TTC549 (cell line): ENCODE data around the gene TRPV2.

Source experiments
- FAIRE-seq: peaks from 2 replicates; lab custom pipeline; 2012; peaks lifted over from hg19 to GRCh38; lab: Jason Lieb, UNC

Gene TRPV2

DNA sequence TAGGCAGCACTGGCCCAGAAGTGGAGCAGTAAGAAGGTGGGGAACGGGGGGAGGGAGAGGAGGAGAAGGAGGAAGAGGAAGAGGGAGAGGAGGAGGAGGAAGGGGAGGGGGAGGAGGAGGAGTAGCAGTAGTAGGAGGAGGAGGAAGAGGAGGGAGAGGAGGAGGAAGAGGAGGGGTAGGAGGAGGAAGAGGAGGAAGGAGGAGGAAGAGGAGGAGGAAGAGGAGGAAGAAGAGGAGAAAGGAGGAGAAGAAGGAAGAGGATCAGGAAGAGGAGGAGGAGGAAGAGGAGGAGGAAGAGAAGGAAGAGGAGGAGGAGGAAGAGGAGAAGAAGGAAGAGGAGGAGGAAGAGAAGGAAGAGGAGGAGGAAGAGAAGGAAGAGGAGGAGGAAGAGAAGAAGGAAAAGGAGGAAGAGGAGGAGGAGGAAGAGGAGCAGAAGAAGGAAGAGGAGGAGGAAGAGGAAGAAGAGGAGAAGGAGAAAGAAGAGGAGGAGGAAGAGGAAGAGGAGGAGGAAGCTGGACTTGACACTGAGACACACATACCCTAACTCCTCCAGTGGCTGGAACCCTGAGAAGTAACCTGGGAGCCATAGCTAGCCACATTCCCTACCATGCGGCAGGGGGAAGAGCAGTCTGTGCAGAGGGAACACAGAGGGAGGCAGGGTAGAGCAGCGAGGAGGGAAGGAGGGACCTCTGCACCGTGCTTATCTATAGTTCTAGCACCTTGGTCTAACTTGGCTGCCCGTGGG, 40.8 kb downstream of the TRPV2 start:
- no peak for FAIRE-seq

DNA sequence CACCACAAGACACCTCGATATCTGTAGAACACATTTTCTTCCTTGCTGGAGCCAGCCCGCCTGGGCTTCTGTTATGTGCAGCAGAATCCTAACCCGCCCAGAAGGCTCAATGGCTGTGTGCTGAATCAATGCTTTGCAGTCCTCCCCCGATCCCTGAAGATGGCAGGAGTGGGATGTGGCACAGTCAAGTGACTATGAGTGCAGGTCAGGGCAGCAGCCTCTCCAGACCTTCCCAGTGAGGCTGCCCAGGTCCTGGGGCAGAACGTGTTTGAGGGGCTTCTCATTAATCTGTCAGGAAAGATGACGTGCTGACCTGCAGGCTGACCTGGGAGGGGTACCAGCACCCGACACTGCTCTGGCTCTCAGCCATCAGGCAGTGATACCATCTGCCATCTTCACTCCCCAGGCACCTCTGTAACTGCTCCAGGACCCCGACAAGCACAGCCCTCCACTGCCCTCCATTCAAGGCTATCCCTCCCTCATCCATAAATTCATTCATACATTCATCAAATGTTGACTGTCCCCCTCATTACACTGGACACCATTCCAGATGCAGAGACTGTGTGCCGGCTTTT, 41.5 kb downstream of the TRPV2 start:
- no peak for FAIRE-seq

DNA sequence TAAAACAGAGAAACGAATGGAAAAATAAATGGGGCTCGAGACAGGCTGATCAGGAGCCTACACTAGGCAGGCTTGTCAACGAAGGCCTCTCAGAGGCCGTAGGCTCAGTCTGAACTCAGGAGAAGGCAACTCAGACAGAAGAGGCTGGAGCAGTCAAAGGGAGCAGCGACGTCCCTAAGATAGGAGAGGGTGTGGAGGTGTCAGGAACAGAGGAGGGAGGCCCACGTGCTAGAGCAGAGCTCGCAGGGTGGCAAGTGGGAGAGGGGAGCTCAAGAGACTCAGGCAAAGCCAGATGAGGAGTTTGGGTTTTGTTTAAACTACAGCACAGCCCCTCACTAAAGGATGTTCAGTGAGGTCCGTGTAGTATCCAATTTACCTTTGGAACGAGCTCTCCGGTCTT, 43.9 kb downstream of the TRPV2 start:
- FAIRE-seq, result no peak

DNA sequence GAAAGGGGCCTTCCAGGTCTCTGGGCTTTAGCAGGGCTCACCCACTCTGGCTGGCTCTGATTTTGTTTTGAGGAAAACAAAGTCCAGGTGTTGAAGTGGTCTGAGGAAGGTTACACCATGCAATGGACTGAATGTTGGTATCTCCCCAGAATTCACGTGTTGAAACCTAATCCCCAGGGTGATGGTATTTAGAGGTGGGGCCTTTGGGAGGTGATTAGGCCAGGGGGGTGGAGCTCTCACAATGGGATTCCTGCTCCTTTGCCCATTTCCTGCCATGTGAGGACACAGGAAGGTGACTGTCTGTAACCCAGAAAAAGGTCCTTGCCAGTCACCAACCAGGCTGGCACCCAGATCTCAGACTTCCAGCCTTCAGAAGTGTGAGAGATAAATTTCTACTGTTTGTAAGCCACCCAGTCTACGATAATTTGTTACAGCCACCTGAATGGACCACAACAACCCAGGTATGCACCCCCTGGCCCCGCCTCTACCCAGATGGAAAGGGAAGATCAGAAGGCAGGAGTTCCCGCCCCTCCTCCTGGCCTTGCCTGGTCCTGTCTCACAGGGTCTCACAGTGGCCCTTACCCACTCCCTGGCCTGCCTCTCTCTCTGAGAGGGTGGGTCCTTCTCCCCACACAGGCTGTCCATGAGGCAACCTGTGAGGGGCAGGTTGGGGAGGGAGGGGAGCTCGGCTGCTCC, 44.6 kb downstream of the TRPV2 start:
- no peak for FAIRE-seq

DNA sequence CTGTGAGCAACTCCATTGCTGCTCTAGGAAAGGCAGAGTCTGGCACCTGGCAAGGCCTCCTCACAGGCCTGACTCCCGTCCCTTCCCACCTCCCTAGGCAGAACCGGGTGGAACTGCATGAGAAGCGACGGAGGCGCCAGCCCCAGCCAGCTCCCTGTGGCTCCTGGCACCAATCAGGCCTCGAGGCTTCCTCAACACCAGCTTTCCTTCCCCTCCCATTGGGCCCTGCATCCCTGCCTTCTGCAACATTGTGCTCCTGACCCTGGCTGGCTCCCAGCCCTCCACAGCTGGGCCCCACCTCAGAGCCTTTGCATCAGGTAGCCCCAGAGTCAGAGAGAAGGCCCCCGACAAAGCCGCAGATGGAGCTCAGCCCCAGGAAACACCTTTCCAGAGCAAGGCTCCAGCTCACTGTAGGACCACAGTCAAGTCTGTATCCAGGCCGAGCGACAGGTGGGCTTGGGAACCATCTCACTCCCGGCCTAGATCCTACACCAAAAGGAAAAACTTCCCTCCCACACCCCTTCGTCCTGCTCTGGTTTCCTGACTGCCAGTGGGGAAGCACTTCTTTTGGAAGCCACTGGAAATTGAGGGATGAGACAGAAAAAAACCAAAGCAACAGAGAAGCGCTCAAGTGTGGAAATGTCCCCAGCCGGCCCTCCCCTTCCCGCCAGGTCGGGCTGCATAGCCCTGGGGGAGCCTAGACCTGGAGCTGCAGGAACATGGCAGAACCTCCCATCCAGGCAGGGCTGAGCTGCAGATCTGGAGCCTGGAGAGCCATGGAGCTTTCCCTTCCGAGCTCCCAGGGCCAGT, 45.6 kb downstream of the TRPV2 start:
- no peak for FAIRE-seq

DNA sequence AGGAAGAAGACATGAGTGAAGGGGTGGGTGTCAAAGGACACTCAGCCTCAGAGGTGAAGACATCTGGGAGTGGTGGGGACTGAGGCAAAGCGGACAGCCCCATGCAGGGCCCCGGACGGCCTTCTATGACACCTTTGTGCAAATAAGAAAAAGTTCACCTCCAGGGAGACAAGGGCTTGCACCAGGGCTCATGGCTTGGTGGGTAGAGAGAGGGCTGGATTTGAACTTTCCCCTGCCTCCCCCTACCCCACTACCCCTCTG, 46.2 kb downstream of the TRPV2 start:
- FAIRE-seq, result no peak

DNA sequence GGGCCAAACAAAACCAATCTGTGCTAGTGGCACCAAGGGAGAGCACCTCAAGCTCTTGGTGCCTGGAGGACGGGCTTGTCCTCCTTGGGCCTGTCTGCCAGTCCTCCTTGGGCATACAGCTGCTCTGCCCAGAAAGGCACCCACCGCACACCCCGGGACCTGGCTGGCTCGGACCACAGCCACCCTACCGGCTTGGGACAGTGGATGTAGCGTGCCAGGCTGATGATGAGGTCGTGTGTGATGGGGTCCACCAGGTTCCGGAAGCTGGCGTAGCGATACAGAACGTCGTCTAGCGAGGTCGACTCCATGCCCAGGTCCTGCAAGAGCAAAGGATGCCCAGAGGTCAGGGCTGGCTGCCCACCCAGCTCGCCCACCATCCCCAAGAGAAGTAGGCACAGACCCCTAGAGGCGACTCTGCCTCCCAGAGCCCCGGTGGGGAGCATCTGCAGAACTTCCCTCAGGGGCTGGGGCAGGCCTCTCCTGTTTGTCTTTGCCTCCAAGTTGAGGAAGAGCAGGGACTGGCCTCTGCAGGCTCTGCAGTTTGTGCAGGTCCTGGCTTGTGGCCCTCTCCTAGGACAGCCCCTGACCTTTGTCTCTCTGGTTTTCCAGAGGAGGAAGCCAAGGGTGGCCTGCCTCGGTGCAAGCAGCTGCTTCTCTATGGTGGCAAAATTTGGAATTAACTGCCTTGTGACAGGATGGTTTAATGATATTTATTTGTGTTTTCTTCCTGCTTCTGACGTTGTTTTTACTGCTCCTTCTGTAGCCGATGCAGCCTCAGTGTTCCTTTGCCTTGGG, 46.9 kb downstream of the TRPV2 start:
- no peak for FAIRE-seq

DNA sequence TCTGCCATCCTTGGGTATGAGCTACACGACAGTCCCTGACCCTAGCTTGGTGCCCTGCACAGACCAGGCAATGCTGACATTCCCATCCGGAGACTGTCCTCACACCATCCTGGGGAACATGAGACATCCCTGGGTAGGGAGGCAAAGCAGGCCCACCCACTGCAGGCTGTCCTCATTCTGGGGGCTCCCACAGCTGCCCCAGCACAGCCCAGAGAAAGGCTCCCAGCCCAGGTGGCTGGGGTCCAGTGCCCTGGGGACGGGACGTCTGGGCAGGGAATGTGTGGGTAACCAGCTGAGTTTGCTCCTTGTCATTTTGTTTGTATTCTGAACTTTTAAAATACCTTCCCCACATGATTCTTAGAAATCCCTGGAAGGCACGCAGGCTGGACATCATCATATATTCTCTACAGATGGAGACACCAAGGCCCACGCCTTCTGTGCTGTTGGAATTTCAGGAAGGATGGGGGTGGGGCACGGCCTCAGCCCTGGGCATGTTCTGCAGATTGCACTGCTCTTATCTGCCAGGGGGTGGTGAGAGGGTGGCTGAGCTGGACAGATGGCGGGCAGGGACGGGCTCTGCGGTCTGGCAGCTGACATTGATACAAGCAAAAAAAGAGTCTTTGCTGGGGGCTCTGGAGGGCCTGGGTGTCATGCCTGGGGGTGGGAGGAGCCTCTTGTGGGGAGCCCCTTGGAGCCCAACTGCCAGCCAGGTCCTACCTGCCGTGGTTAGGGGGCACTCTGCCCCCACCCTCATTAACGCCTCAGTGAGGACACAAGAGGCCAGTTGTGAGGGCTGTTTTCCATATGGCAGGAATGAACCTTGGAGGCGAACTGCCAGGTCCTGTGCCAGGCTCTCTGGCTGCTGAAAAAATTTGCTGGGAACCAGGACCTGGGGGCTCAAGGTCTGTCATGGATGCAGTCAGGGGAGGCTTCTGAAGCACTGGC, 48.3 kb downstream of the TRPV2 start:
- no peak for FAIRE-seq

DNA sequence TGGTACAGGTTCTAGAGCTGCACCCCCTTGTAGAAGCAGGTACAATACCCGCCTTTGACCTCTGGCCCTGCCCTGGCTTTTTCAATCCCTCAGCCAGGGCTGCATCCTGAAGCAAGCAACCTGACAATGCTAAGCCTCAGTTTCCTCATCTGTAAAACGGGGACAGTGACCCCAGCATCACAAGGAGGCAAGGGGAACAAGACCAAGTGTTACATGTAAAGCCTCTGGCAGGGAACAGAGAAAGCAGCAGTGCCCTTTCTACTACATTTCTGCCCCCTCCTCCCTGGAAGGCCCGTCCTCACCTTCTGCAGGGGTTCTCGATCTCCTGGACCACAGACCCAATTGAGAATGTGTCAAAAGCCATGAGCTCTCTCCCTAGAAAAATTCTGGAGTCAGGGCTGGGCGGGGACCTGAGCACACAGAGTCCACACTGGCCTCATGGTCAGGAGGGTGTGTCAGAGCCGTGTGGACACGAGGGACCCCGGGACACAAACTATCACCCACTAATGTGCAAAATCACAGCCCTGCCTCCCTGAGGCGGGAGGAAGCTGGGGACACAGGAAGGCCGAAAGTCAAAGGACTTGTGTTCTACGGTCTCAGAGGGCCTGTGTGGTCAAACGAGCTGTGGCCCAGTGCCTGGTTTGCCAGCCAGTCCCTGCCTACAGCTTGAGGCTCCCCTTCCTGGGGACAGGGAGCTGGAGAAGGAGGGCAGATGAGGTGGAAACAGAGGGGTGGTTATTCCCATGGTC, 49.1 kb downstream of the TRPV2 start:
- no peak for FAIRE-seq

DNA sequence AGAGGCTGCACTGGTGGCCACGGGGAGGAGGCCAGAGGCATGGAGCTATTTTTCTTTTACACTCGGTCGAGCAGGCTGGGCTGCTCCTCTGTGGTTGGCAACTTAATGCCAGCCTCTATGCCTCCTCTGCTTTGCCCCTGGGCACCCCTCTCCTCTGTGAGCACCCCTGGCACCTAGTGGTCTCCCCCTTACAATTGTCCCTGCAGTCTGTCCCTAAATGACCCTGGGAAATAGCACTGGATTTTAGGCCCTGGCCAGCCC, 49.6 kb downstream of the TRPV2 start:
- FAIRE-seq, result no peak

DNA sequence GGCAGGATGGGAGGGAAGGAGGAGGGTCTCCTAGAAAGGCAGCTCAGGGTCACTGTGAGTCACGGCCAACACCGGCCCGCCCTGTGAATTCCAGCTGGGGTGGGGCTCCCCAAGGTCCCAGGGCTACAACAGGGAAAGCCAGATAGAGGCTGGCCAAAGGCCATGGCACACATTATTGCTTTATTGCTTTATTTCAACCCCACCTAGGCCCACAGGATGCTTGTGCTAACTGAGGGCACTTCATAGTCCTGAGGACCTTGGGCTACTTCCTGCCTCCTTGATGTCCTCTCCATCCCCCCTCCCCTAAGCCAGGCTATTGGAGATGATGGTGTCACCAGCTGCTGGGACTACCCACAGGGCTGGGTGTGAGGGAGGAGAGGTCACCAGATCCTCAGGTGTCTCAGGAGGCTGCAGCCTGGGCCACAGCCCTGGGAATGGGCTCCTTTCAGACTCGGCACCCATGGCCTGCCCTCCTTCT, 50.5 kb downstream of the TRPV2 start:
- no peak for FAIRE-seq

DNA sequence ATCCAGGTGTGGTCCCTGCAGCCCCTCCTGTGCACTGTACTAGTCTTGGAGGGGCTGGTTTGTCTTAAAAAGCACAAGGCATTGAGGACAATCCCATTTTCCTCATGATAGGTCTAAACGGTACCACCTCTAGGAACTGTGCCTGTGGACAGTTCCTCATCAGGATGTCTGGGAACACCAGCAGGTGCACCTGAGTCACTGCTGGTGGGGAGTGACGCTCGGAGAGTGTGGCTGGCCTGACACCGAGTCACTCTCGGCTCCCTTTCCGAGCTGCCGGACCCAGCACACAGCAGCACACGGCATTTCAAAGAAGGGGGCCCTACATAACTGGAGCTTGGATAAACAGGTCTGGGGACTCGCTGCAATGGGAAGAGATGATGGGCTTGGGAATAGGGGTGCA, 51.0 kb downstream of the TRPV2 start:
- FAIRE-seq, result no peak

DNA sequence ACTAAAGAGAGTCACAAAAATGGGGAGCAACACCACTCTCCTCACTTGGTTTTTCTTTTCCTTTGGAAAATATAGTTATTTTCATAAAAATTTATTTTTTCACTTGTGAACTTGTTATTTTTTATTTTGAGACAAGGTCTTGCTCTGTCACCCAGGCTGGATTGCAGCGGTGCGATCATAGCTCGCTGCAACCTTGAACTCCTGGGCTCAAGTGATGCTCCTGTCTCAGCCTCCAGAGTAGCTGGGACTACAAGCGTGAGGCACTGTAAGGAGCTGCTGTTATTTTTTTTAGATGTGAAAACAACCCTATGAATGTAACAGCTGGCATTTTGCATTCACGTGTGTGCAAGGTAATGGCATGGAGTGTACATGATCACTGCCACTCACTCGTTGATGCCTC, 51.7 kb downstream of the TRPV2 start:
- FAIRE-seq, result no peak

DNA sequence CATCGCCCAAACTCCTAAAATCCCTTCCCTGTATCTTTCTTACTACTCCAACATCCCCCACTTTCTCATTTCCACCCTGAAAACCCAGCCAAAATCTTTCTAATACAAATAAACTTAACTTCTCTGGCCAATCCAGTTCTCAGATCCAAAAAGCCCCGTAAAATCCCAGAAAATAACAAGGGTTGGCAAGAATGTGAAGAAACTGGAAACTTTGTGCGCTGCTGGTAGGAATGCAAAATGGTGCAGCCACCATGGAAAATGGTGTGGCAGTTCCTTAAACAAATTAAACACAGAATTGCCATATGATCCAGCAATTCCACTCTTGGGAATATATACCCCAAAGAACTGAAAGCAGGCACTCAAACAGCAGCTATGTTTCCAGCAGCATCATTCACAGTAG, 52.5 kb downstream of the TRPV2 start:
- FAIRE-seq, result no peak

DNA sequence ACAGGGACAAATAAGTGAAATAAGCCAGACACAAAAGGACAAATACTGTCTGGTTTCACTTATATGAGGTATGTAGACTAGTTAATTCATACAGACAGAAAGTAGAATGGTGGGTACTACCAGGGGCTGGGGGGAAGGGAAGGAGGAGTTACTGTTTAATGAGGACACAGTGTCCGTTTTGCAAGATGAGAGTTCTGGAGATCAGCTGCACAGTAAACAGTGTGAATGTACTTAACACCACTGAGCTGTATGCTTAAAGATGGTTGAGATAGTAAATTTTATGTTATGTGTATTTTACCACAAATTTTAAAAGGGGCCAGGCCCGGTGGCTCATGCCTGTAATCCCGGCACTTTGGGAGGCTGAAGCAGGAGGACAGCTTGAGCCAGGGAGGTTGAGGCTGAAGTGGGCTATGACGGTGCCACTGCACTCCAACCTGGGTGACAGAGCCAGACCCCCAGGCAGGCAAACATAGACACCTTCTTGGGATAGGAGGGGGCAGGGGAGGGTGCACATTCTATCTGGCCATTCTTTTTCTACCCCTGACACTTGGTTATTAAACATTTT, 53.1 kb downstream of the TRPV2 start:
- no peak for FAIRE-seq

DNA sequence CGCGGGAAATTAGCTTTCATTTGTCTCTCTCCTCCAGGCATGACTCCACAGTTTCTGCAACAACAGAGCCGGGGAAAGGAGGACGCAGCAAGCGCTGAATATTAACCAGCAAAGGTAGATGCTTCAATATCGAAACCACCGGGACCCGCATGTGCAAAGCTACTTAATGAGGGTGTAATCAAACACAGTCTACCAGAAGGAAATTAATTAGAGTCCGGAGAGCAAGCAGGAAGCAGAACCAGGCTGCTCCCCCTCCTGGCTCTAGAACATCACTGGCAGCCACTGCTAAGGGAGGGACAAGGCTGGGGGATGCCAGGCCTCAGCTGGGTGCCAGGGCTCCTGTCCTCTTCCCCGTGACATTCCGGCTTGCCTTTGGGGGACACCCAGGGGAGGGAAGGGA, 54.9 kb downstream of the TRPV2 start:
- FAIRE-seq, result no peak

DNA sequence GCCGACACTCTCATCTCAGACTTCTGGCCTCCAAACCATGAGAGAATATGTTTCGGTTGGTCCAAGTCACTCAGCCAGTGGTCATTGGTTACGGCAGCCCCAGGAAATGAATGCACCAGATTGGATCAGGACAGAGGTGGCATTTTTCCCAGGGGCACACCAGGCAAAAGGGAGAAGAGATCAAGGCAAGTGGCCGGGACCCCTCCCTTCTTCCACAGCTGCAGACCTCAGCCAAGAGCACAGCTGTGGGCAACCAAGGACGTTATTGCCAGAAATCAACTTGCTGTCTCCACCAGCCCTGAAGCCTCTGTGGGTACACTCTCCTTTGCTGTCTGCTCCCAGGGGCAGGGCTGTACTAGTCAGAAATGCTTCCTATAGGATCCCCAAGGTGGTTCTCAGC, 55.9 kb downstream of the TRPV2 start:
- FAIRE-seq, result no peak

DNA sequence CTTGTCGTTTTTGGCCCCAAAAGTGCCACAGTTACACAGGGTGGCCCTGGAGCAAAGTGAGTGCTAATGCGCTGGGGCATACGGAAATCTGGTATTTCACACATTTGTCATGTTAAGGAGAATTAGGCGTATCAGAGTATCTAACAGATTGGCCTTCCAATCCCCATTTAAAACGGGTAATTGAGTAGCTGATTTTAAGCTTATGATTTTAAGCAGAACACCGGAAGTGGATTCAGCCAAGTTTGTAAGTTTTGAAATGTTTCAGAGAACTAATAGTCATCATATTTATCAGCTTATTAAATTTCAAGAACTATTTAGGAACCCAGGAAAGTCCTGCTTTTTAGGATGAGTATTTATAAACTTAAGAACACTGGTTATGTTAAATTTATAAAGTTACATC, 57.2 kb downstream of the TRPV2 start:
- FAIRE-seq, result no peak

DNA sequence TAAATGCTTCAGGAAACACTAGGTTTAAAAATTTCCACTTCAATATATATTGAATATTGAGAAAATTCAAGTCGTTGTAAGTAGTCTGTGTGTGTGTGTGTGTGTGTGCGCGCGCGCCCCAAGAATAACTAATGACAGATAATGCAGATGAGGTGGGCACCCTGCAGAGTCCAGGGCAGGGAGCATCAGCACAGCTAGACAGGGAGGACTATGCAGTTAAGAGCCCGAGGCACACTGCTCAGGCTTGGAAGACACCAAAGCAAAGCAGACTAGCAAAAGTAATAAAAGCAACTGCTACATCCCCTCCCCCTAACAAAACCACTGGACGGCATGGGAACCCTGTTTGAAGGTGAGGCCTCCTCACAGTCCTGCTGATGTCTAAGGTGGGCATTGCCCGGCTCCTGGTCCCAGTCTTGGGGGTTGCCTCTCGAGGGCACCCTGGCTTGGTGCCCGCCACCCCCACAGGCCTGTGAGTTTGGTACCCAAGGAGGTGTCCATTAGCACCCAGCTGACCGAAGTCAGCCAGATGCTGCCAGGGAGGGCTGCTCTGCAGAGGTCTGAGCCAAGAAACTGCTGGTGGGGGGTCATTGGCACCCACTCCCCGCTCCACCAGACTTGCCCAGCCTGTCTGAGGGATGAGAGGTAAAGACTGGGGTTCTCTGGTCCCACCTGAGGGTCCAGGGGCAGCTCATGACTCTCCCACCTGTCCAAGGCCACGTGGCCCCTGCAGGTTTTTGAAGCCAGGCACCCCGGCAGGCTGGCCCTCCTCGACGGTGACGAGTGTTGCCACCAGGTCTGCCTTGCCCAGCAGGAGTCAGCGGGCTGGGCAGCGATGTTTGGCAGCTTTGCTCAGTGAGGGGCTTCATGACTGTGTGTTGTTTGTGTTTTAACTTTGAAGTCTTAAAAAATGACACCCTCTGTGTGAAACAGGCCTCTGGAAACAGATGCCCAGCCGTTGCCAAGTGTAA, 58.0 kb downstream of the TRPV2 start:
- no peak for FAIRE-seq
